Astrocyte of the hippocampus (primary cell): ENCODE measurements around the gene RNF213.
"Not testable (repeated sequence)": the region's sequence is repeated elsewhere in the genome, so short reads cannot be mapped to it uniquely, and the experiment has no call there.

Source experiments
- DNase-seq: peaks from one replicate; pipeline ENCODE4 v3.0.0; 2011; ENCODE audit warnings: low read depth, low spot score

The RNF213 gene

GRCh38 chr17:80223838-80224497 is 36.7 kb upstream of the RNF213 start:
- no peak for DNase-seq

- no peak for DNase-seq
These were observed 36.0 kb upstream of the RNF213 start for GRCh38 chr17:80224683-80225082.

GRCh38 chr17:80225230-80225629 is 35.4 kb upstream of the RNF213 start:
- DNase-seq = no peak

GRCh38 chr17:80227156-80227555 is 33.5 kb upstream of the RNF213 start:
- no peak for DNase-seq

- DNase-seq = no peak
These were observed 33.0 kb upstream of the RNF213 start for GRCh38 chr17:80227666-80228065.

- DNase-seq = no peak
These were observed 32.2 kb upstream of the RNF213 start for GRCh38 chr17:80228477-80228876.

DNA sequence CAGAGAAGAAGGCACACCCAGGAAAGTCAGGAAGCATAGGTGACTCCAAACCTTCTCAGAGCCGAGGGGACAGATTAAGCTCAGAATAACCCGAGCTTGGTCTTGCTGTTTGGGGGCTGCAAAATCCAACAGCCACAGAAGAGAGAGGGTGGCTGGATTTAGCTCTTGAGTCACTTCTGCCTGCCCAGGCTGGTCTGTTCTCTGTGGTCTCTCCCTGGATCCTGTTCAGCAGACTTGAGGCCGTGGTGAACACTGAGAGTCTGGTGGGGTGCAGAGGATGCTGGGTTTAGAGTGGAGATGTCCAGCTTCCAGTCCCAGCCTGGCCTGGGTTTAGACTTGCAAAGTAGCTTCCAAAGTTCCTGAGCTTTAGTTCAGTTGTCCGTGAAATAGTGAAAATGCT is 31.6 kb upstream of the RNF213 start:
- DNase-seq = peak; percentile 17

- no peak for DNase-seq
These were observed 28.2 kb upstream of the RNF213 start for GRCh38 chr17:80232438-80232837.

GRCh38 chr17:80233202-80233601 is 27.4 kb upstream of the RNF213 start:
- DNase-seq = no peak

- DNase-seq = no peak
These were observed 23.7 kb upstream of the RNF213 start for GRCh38 chr17:80236911-80237310.

DNA sequence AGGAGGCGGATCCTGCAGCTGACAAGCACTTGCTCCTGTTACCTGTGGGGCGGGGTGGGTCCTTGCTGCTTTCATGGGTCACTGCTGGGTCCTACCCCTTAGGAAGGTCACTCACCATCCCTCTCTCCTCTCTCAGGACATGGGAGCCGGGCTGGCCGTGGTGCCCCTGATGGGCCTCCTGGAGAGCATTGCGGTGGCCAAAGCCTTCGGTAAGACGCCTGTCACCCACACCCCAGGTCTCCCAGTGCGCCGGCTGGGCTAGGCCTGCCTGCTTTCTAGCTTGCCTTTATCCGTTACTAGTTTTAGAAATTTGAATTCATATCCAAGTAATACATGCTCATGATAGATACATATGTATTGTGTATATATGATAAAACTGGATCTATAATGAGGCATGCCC is 23.3 kb upstream of the RNF213 start:
- DNase-seq = no peak

- DNase-seq = no peak
These were observed 18.1 kb upstream of the RNF213 start for GRCh38 chr17:80242505-80242904.

GRCh38 chr17:80243526-80244433 is 16.9 kb upstream of the RNF213 start:
- DNase-seq = no peak

- DNase-seq = not testable (repeated sequence)
These were observed 16.2 kb upstream of the RNF213 start for GRCh38 chr17:80244448-80244847.

DNA sequence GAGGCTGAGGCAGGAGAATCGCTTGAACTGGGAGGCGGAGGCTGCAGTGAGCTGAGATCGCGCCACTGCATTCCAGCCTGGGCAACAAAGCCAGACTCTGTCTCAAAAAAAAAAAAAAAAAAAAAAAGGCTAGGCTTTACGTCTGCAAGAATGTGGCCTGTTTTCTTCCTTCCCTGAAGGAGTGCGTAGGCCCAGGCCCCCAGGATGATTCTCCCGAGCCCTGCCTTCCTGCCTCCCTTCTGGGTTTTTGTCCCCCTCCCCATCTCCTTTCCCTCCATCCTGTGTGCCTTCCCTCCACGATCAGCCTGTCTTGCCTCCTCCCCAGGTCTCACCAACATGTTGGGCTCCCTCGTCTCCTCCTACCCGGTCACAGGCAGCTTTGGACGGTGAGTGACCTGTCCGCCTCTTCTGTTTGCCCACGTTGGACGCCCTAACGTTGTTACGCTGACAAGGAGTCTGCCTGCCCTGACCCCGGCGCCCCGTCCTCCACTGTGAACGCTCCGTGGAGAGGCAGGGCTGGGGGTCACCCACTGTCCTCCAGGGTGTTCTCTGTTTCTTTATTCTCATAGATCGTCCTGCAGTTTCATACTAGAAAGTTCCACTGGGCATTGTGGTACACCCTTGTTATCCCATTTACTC is 15.7 kb upstream of the RNF213 start:
- no peak for DNase-seq

DNA sequence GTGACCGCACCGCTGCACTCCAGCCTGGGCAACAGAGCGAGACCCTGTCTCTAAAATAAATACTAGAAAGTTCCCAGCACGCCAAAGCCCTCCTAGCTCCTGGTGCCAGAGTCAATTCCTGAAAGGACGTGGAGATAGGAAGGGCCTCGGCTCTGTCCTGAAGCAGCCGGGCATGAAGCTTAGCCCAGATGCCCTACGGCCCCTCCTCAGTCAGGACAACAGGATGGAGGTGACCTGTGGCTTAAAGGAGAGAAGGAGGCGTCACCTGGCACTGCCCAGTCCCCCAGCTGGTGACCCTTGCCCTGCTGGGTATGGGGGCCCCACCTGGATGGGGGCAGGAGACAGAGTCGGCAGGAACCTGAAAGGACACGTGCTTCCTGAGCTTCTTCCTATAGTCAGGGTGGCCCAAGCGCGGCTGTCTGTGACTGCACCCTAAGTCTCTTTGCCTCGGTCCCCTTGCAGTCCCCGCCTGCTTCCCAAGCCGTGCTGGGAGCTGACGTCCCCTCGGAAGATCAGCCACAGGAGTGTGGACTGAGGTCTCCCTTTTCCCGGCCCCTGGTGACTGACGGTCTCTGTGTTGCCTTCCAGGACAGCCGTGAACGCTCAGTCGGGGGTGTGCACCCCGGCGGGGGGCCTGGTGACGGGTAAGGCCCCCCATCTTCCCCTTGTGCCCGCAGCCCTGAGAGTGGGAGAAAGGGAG is 14.9 kb upstream of the RNF213 start:
- DNase-seq = no peak

- DNase-seq = no peak
These were observed 14.4 kb upstream of the RNF213 start for GRCh38 chr17:80246266-80246681.

GRCh38 chr17:80246726-80247125 is 13.9 kb upstream of the RNF213 start:
- DNase-seq = no peak

GRCh38 chr17:80247561-80247960 is 13.1 kb upstream of the RNF213 start:
- no peak for DNase-seq

DNA sequence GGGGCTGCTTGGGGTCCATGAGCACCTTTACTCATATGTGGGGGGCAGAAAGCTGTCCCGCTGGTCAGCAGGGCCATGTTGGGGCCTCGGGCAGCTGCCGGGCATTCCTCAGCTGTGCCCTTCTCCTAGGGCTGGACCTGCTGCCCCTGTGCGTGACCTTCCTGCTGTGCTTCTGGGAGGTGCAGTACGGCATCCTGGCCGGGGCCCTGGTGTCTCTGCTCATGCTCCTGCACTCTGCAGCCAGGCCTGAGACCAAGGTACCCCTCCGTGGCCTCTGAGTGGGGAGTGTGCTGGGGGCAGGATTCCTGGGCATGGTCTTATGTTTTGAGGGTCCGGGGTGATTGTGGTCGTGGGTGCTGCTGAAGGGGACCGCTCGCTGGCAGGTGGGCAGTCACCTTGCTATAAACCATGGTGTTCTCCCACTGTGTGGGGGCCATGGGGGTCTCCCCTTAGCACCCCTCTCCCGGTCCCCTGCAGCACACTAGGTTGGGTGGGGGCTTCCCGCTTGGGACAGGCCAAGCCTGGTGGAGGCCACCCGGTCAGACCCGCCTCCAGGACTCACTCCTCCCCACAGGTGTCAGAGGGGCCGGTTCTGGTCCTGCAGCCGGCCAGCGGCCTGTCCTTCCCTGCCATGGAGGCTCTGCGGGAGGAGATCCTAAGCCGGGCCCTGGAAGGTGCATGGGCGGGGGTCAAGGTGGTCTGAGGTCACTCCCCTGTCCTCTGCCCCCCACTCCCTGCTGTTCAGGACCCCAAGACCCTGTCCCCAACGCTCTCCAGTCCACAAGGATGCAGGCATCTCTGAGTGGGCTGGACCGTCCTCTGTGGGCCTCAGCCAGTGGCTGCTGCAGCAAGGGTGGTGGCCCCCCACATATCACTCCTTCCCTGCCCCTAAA is 12.4 kb upstream of the RNF213 start:
- DNase-seq = no peak
